ENCODE results near the gene CPA1. TPM values are rescaled to one million over a fixed set of nuclear protein-coding genes. Genes with fewer than 3 reads are reported as not detected.

The CPA1 gene
- total and polyA plus RNA-seq, 5 experiments from 2014 or later, result 0.26 TPM; not detected in 4

DNA sequence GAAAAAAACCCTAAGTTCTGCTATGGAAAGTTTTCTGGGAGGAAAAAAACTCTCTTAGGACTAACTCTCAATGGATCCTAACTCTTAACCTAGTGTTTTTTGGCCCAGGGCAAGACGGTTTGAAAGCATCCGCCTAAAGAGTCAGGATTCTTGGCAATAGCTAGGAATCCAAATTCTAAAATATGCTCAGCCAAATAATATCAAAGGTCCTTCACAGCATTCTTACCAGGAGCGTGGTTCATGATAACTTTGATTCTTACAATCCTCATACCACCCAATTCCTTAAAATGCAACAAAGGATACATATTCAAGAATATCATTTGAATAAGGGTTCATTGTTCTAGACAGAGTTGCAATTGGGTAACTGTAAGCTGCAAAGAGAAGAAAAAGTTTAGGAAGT is 21.3 kb downstream of the CPA1 start:
- Mint-ChIP-seq H3K27ac (no peak overlapping the region), H3K27me3 (no peaks in the 10 kb centered on the region), H3K4me1 (peaks cover 0 to 18% (median 5%) of the 10 kb centered on the region in 4 donors), H3K4me3 (no peak overlapping the region), H3K36me3 (peaks cover 11 to 74% (median 69%) of the 10 kb centered on the region in 3 donors), H3K9me3 (no peaks in the 10 kb centered on the region)
- DNase-seq (no peak), ATAC-seq (no peak)
- POLR2A ChIA-PET, result interaction anchor here (0.6 kb wide), 1 partner anchor 38 kb away, joined by 3 read pairs; no protein-coding TSS in a partner anchor

DNA sequence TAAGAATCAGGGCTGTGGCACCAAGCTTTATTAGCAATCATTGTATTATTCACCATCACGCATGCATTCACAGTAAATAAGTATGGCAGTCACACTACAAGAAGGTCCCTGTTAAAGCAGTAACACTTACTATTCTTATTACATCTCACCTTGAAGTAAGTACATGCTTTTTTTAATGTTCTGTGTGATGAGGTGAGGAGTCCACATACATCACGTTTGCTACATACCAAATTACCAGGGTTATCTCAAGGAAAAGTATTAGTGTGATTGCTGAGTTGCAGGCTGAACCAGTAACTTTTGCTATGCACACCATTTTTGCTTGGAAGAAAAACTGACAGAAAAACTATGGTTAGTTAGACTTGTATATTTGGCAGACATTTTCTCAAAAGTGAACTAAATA is 24.7 kb downstream of the CPA1 start:
- DNase-seq, result no peak
- Mint-ChIP-seq H3K9me3 (no peaks in the 10 kb centered on the region), H3K4me1 (peaks cover 7 to 24% (median 17%) of the 10 kb centered on the region in 4 donors), H3K27me3 (no peaks in the 10 kb centered on the region), H3K4me3 (no peak overlapping the region), H3K36me3 (peaks cover 8 to 51% (median 40%) of the 10 kb centered on the region in 3 donors), H3K27ac (no peak overlapping the region)
- POLR2A ChIA-PET, result interaction anchor here (1.0 to 1.3 kb wide), 2 partner anchors 11 to 12 kb away, joined by 3 to 4 read pairs; no protein-coding TSS in a partner anchor
- ATAC-seq, result no peak

DNA sequence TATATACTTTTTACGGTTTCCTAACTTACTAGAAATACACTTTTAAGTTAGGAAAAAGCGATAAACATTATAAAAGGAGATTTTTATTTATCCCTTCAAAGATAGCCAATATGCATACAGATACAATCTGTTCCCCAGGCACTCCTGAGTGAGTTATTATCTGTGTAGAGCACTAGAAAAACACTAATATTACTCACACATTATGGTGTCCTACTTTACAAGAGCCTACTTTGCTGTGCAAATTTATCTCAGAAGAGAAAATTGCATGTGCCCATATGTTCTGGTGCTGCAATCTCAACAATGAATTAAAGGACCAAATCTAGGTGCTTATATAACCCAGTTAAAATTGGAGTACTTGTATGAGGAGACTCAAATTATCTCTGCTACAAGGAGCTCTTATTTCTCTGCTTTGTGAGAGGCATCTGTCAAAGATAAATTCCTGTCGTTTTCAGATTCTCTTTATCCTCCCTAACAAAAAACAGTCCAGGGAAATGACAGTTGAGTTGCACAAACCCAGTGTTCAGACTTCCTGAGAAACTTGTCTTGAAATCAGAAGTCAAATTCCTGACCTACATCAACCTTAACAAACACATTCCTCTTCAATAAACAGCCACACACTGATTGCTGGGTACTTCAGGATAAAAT is 28.9 kb downstream of the CPA1 start:
- no peaks in the 10 kb centered on the region for H3K27me3 Mint-ChIP-seq
- H3K36me3 Mint-ChIP-seq, result peaks cover 0 to 23% (median 14%) of the 10 kb centered on the region in 3 donors
- ATAC-seq (no peak), DNase-seq (no peak)
- peak overlapping the region; percentile 4 to 89 (median 82) for H3K27ac Mint-ChIP-seq
- peak overlapping the region in 6 of 10 donors; percentile 15 to 80 (median 37) for H3K4me3 Mint-ChIP-seq
- H3K9me3 Mint-ChIP-seq, result no peaks in the 10 kb centered on the region
- peaks cover 27 to 57% (median 43%) of the 10 kb centered on the region in 4 donors for H3K4me1 Mint-ChIP-seq
- POLR2A ChIA-PET, result no interaction called here

DNA sequence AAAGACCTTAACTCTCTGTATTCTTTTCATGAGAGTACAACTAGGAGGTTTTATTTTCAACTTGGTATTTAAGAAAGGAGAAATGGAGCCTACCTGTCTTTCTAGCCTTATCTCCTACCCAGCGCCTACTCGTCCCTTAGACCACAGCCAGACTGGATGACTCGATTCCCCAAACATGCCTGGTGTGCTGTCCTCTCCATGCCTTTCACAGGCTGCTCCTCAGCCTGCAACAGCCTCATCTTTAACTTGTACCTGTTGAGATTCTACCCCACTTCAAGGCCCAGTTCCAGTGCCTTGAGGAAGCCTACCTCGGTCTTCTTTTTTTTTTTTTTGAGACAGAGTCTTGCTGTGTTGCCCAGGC is 29.4 kb downstream of the CPA1 start:
- POLR2A ChIA-PET, result no interaction called here
- H3K27ac Mint-ChIP-seq, result peak overlapping the region; percentile 30 to 89 (median 82)
- no peak for DNase-seq
- peaks cover 27 to 62% (median 48%) of the 10 kb centered on the region in 4 donors for H3K4me1 Mint-ChIP-seq
- H3K36me3 Mint-ChIP-seq, result peaks cover 0 to 18% (median 11%) of the 10 kb centered on the region in 3 donors
- peak overlapping the region in 6 of 10 donors; percentile 15 to 80 (median 37) for H3K4me3 Mint-ChIP-seq
- no peaks in the 10 kb centered on the region for H3K9me3 Mint-ChIP-seq
- ATAC-seq, result no peak
- H3K27me3 Mint-ChIP-seq, result no peaks in the 10 kb centered on the region

DNA sequence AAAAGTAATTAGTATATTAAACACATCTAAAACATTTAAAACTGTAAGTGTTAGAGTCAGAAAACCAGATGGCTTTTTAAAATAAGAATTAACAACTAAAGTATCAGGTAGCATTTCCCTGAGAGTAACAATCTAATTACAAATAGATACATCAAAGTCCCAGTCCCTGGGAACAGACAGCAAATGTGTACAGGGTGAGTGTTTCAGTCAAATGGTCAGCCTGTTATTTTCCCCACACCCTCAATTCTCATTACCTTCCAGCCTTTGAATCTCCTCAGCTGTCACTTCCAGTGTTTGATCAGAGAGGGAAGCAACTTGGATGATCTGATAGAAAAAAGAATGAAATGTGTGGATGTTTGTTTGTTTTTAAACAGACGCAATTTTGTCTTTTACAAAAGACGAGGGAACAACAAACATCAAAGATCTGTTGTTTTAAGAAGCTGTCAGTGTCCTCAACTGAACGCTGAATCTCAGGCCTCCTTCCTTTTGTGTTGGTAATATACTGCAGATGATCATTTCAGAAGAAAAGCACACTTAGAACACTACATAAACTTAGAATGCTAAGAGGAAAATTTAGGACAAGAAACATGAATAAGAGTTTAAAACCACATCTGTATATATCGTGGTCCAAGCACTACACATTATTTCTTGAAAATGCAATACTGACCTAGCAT is 30.7 kb downstream of the CPA1 start:
- Mint-ChIP-seq H3K27ac (peak overlapping the region; percentile 47 to 92 (median 80)), H3K9me3 (no peaks in the 10 kb centered on the region), H3K4me3 (peak overlapping the region in 7 of 10 donors; percentile 4 to 64 (median 45)), H3K4me1 (peaks cover 33 to 73% (median 60%) of the 10 kb centered on the region in 4 donors), H3K36me3 (peaks cover 0 to 15% (median 9%) of the 10 kb centered on the region in 3 donors), H3K27me3 (no peaks in the 10 kb centered on the region)
- DNase-seq (no peak), ATAC-seq (no peak)
- POLR2A ChIA-PET, result interaction anchor here (1.0 to 1.6 kb wide), 2 partner anchors 17 to 48 kb away, joined by 3 to 7 read pairs; no protein-coding TSS in a partner anchor

DNA sequence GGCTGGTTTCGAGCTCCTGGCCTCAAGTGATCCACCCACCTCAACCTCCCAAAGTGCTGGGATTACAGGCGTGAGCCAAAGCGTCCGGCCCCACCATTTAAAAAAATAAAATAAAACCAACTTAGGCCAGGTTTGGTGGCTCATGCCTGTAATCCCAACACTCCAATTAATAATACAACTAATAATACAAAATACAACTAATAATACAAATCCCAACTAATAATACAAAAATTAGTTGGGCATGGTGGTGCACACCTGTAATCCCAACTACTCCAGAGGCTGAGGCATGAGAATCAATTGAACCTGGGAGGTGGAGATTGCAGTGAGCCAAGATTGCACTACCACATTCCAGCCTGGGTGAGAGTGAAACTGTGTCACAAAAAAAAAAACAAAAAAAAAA is 32.9 kb downstream of the CPA1 start:
- Mint-ChIP-seq H3K9me3 (no peaks in the 10 kb centered on the region), H3K36me3 (peaks cover 0 to 15% (median 9%) of the 10 kb centered on the region in 3 donors), H3K4me1 (peaks cover 41 to 91% (median 78%) of the 10 kb centered on the region in 4 donors), H3K27me3 (no peaks in the 10 kb centered on the region), H3K27ac (peak overlapping the region; percentile 50 to 91 (median 86)), H3K4me3 (peak overlapping the region in 7 of 10 donors; percentile 16 to 71 (median 65))
- POLR2A ChIA-PET, result interaction anchor here (0.9 to 1.6 kb wide), 7 partner anchors 10 to 208 kb away, joined by 3 to 5 read pairs (median 4); partner anchors contain the start of gene TMEM209
- ATAC-seq (no peak), DNase-seq (no peak)

DNA sequence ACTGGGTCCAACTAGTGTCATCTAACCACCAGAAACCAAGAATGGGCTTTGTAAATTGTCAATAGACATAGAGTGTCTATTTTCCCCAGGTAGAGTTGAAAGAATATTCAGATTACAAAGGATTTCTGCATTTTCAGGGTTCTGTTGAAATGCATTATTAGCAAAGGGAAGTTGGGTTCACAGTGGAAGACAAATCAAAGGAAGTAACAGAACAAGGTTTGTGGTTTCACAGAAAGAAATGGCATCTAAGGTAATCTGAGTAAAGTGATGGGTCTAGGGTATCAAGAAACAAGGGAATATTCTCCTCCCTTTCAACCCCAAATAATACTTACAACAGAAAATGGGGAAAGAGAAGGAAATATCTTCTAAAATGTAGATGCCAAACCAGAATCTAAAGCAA is 34.7 kb downstream of the CPA1 start:
- Mint-ChIP-seq H3K4me3 (peak overlapping the region; percentile 27 to 78 (median 66)), H3K36me3 (peaks cover 0 to 10% (median 9%) of the 10 kb centered on the region in 3 donors), H3K27me3 (no peaks in the 10 kb centered on the region), H3K27ac (peak overlapping the region; percentile 69 to 91 (median 86)), H3K9me3 (no peaks in the 10 kb centered on the region), H3K4me1 (peaks cover 45 to 95% (median 86%) of the 10 kb centered on the region in 4 donors)
- POLR2A ChIA-PET, result no interaction called here
- DNase-seq (peak in 2 of 10 donors; percentile 43 to 50), ATAC-seq (peak; percentile 46 to 54)

DNA sequence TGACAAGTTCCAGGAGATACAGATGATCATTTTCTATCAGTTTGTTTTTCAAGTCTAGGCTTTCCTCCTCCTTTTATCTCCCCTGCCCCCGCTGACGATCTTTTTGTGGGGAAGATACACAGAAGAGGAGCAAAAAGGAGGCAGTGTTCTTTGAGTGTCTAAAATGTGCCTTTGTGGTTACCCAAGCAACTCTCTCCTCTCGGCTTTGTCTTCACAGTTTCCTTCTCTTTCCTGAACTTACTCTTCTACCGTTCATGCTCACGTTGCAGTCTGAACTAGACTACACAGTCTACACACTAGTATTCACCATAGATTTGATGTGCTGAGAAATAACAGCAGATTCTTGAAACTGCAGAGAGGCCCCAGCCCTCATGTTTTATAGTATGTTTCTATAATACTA is 36.9 kb downstream of the CPA1 start:
- peak in 4 of 10 donors; percentile 27 to 54 (median 46) for DNase-seq
- Mint-ChIP-seq H3K36me3 (no peaks in the 10 kb centered on the region), H3K9me3 (no peaks in the 10 kb centered on the region), H3K4me3 (peak overlapping the region; percentile 54 to 87 (median 72)), H3K27ac (peak overlapping the region; percentile 85 to 96 (median 92)), H3K4me1 (peaks cover 46 to 88% (median 84%) of the 10 kb centered on the region in 4 donors), H3K27me3 (no peaks in the 10 kb centered on the region)
- ATAC-seq, result peak; percentile 57 to 63
- POLR2A ChIA-PET, result interaction anchor here (0.8 to 1.8 kb wide), 7 partner anchors 10 to 49 kb away, joined by 3 to 8 read pairs (median 3); partner anchors contain the start of gene CEP41

DNA sequence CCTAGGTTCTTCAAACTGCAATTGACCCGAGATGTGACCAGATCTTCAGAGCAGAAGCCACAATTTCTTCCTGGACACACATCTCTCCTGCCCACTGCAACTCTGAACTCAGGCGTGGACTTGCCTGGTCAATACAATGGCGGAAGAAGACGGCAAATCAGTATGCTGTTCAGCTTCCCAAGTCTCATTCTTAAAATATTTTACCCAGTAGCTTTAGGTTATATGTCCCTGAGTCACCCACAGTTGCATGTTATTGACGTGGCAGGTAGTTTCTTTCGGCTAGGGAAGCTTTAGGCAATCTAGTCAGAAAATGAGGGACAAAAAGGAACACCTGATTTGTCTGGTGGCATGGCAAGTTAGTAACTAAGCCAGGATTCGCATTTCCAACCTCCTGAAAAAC is 38.0 kb downstream of the CPA1 start:
- peak overlapping the region in 6 of 10 donors; percentile 15 to 74 (median 65) for H3K4me3 Mint-ChIP-seq
- H3K27ac Mint-ChIP-seq, result peak overlapping the region; percentile 85 to 96 (median 92)
- POLR2A ChIA-PET, result interaction anchor here (0.5 kb wide), 1 partner anchor 29 kb away, joined by 7 read pairs; no protein-coding TSS in a partner anchor
- H3K27me3 Mint-ChIP-seq, result no peaks in the 10 kb centered on the region
- peaks cover 44 to 90% (median 86%) of the 10 kb centered on the region in 4 donors for H3K4me1 Mint-ChIP-seq
- ATAC-seq, result no peak
- DNase-seq, result no peak
- no peaks in the 10 kb centered on the region for H3K36me3 Mint-ChIP-seq
- H3K9me3 Mint-ChIP-seq, result no peaks in the 10 kb centered on the region

DNA sequence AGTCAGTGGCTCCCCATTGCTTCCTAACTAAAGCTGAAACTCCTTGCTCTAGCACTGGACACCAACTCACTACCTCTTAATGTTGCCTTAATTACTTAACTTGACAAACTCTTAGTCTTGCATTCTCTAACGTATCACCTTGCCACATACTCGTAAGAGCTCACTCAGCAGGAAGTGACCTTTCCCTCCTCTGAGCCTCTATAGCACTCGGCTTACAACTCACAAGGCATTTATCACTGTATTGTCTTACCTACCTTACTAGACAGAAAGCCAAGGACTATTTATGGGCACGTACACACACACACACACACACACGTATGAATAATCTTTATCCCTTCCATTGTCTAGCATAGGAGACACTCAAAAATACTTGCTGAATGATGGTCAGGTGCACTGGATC is 39.4 kb downstream of the CPA1 start:
- POLR2A ChIA-PET, result interaction anchor here (0.6 to 1.4 kb wide), 5 partner anchors 14 to 123 kb away, joined by 3 to 6 read pairs (median 3); no protein-coding TSS in a partner anchor
- Mint-ChIP-seq H3K4me3 (peak overlapping the region; percentile 40 to 81 (median 65)), H3K4me1 (peaks cover 44 to 87% (median 80%) of the 10 kb centered on the region in 4 donors), H3K27ac (peak overlapping the region; percentile 86 to 95 (median 91)), H3K9me3 (no peaks in the 10 kb centered on the region), H3K36me3 (no peaks in the 10 kb centered on the region), H3K27me3 (no peaks in the 10 kb centered on the region)
- peak in 4 of 10 donors; percentile 32 to 46 (median 36) for DNase-seq
- peak; percentile 67 to 79 for ATAC-seq

DNA sequence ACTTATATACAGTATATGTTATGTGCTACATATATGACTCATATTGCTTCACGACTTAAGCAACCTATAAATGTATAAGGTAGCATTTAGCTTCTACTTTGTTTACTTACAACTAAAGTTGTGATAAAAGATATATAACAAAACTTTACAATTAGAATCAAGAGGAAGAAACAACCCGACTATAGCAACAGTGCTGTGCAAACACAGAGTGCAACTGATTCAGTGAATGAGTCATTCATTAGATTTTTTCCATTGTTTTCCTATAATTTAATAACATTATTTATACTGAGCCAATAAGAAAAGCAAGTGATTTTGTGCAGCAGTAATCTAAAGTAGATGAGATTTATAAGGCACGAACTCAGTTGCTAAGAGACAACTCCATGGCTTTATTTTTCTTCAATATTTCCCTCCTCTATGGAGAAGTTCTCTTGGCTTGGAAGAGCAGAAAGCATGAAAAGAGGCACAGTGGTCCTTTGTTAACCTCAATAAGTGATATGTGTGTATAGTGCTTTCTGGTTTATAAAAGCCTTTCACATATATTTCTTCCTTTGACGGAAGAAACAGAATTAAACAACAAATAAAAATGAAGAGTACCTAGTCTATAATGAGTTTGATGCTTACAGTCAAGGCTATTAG is 40.8 kb downstream of the CPA1 start:
- DNase-seq (no peak), ATAC-seq (no peak)
- POLR2A ChIA-PET, result interaction anchor here (0.5 to 1.6 kb wide), 5 partner anchors 10 to 27 kb away, joined by 3 to 8 read pairs (median 4); no protein-coding TSS in a partner anchor
- peaks cover 40 to 87% (median 81%) of the 10 kb centered on the region in 4 donors for H3K4me1 Mint-ChIP-seq
- H3K27ac Mint-ChIP-seq, result peak overlapping the region in 9 of 10 donors; percentile 23 to 95 (median 88)
- no peaks in the 10 kb centered on the region for H3K9me3 Mint-ChIP-seq
- peaks cover 0 to 2% (median 0%) of the 10 kb centered on the region in 3 donors for H3K36me3 Mint-ChIP-seq
- H3K4me3 Mint-ChIP-seq, result peak overlapping the region in 8 of 10 donors; percentile 52 to 81 (median 72)
- H3K27me3 Mint-ChIP-seq, result no peaks in the 10 kb centered on the region

DNA sequence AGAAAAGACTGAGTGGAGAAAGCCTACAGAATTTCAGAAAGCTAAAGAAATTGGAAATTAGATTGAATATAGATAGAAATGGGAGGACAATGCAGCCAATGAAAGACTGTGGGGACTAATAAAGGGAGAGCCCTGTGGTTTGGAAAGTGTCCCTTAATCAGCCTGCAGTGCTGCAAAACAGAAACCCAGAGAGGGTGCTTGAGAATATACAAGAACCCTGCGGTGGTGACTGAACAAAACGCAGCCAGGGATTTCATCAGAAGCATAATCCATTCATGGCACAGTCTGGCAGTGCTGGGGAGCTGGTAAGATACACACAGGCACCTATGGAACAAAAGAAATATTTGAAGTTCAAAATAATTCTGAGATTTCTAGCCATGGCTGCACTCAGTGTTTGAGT is 41.4 kb downstream of the CPA1 start:
- Mint-ChIP-seq H3K4me1 (peaks cover 38 to 85% (median 81%) of the 10 kb centered on the region in 4 donors), H3K9me3 (no peaks in the 10 kb centered on the region), H3K27ac (peak overlapping the region; percentile 23 to 95 (median 88)), H3K27me3 (no peaks in the 10 kb centered on the region), H3K4me3 (peak overlapping the region; percentile 5 to 81 (median 66)), H3K36me3 (peaks cover 0 to 2% (median 0%) of the 10 kb centered on the region in 3 donors)
- POLR2A ChIA-PET, result interaction anchor here (0.5 to 1.6 kb wide), 4 partner anchors 9 to 29 kb away, joined by 3 to 8 read pairs (median 4); no protein-coding TSS in a partner anchor
- ATAC-seq, result peak; percentile 14 to 18
- no peak for DNase-seq

Measured in naive thymus-derived CD8-positive, alpha-beta T cell (primary cell).